IMR-90 (cell line): ENCODE data around the gene DEF6. TPM values are rescaled to one million over a fixed set of nuclear protein-coding genes. Genes with fewer than 3 reads are reported as not detected.

ENCODE experiments used
- ATAC-seq: fragments of 200-7000 bp; cut with Tn5 transposase; 2 replicates; pipeline ENCODE4 v1.9.1; 2020; ENCODE audit warnings: low read depth, mild to moderate bottlenecking, moderate library complexity
- BruUV-seq: library from RNA; stranded (reverse); fragments of 400-500 nt; replicated peaks from 2 replicates; lab custom pipeline; 2021; lab: Mats Ljungman, UMichigan
- CTCF ChIA-PET: fragments of 300-600 bp; formaldehyde crosslinking; extraction: SDS; loops from one replicate; lab custom pipeline; 2021; ENCODE audit warnings: antibody characterized with exemption; lab: Yijun Ruan, JAX
- POLR2A ChIA-PET: fragments of 300-600 bp; sonication (Branson Sonifier 250); formaldehyde crosslinking; loops from one replicate; lab custom pipeline; 2022; ENCODE audit warnings: antibody characterized with exemption; ENCODE audit not compliant: unreplicated experiment; lab: Charles Lee
- DNase-seq: peaks from one replicate; pipeline ENCODE4 v3.0.0; 2013
- H2AFZ ChIP-seq: replicated peaks from 2 replicates; pipeline ENCODE3; 2013; ENCODE audit warnings: low read length, mild to moderate bottlenecking; ENCODE audit not compliant: poor library complexity
- H2AK5ac ChIP-seq: 2 replicates; pipeline ENCODE4 v1.6.1; 2013; ENCODE audit warnings: low read depth, low read length, inconsistent platforms
- H2AK9ac ChIP-seq: replicated peaks from 2 replicates; pipeline ENCODE3; 2013; ENCODE audit warnings: mild to moderate bottlenecking, low read depth, low read length, moderate library complexity; ENCODE audit not compliant: poor library complexity
- H2BK120ac ChIP-seq: 2 replicates; pipeline ENCODE4 v1.6.1; 2013; ENCODE audit warnings: low read depth, low read length, inconsistent platforms
- H2BK15ac ChIP-seq: 3 replicates; pipeline ENCODE4 v1.6.1; 2013; ENCODE audit warnings: low read depth, low read length, inconsistent platforms
- H2BK20ac ChIP-seq: 2 replicates; pipeline ENCODE4 v1.6.1; 2013; ENCODE audit warnings: low read depth, mild to moderate bottlenecking, inconsistent platforms, low read length, moderate library complexity
- H2BK5ac ChIP-seq: 2 replicates; pipeline ENCODE4 v1.6.1; 2013; ENCODE audit warnings: mild to moderate bottlenecking, low read depth, low read length, inconsistent platforms; ENCODE audit not compliant: poor library complexity, severe bottlenecking
- H3K14ac ChIP-seq: replicated peaks from 2 replicates; pipeline ENCODE4 v1.6.1; 2013; ENCODE audit warnings: low read depth, low read length, inconsistent platforms
- H3K18ac ChIP-seq: 2 replicates; pipeline ENCODE4 v1.6.1; 2013; ENCODE audit warnings: low read depth, low read length, control low read depth
- H3K23ac ChIP-seq: 2 replicates; pipeline ENCODE4 v1.6.1; 2013; ENCODE audit warnings: low read depth, low read length, inconsistent platforms
- H3K27ac ChIP-seq: 2 replicates; pipeline ENCODE4 v1.5.1; 2013; ENCODE audit warnings: mild to moderate bottlenecking, control low read depth, low read length; ENCODE audit not compliant: insufficient read depth
- H3K27me3 ChIP-seq: 2 replicates; pipeline ENCODE4 v1.6.1; 2013; ENCODE audit warnings: low read length; ENCODE audit not compliant: control insufficient read depth, insufficient read depth
- H3K36me3 ChIP-seq: 2 replicates; pipeline ENCODE4 v1.6.1; 2013; ENCODE audit warnings: low read length, mixed read lengths; ENCODE audit not compliant: control insufficient read depth, insufficient read depth
- H3K4ac ChIP-seq: 2 replicates; pipeline ENCODE4 v1.6.1; 2013; ENCODE audit warnings: low read depth, low read length, inconsistent platforms
- H3K4me1 ChIP-seq: 2 replicates; pipeline ENCODE4 v1.6.1; 2013; ENCODE audit warnings: low read length, mixed read lengths; ENCODE audit not compliant: control insufficient read depth, insufficient read depth
- H3K4me2 ChIP-seq: 2 replicates; pipeline ENCODE4 v1.6.1; 2013; ENCODE audit warnings: low read depth, mild to moderate bottlenecking, control low read depth, low read length, moderate library complexity
- H3K4me3 ChIP-seq: 2 replicates; pipeline ENCODE4 v1.5.1; 2013; ENCODE audit warnings: low read depth, mild to moderate bottlenecking, control low read depth, low read length, moderate library complexity; ENCODE audit not compliant: insufficient read depth
- H3K56ac ChIP-seq: 2 replicates; pipeline ENCODE4 v1.6.1; 2013; ENCODE audit warnings: low read length, inconsistent platforms; ENCODE audit not compliant: insufficient read depth; ENCODE audit errors: extremely low read depth
- H3K79me1 ChIP-seq, 2 experiments: 2 replicates each; pipeline ENCODE4 v1.6.1; 2013; ENCODE audit warnings: low read length in 2 of 2, inconsistent platforms in 1 of 2, low read depth in 1 of 2
- H3K9ac ChIP-seq: 2 replicates; pipeline ENCODE4 v1.6.1; 2013; ENCODE audit warnings: low read depth, low read length, control low read depth
- H3K9me1 ChIP-seq: 2 replicates; pipeline ENCODE4 v1.6.1; 2013; ENCODE audit warnings: low read length, inconsistent platforms; ENCODE audit not compliant: insufficient read depth
- H3K9me3 ChIP-seq: 2 replicates; pipeline ENCODE4 v1.6.1; 2013; ENCODE audit warnings: low read length; ENCODE audit not compliant: control insufficient read depth, insufficient read depth
- H4K20me1 ChIP-seq: 2 replicates; pipeline ENCODE4 v1.6.1; 2013; ENCODE audit warnings: low read length, inconsistent platforms; ENCODE audit not compliant: insufficient read depth
- H4K5ac ChIP-seq: 2 replicates; pipeline ENCODE4 v1.6.1; 2013; ENCODE audit warnings: mild to moderate bottlenecking, low read depth, low read length, control low read depth
- H4K8ac ChIP-seq, 2 experiments: 2 replicates each; pipeline ENCODE4 v1.6.1; 2013; ENCODE audit warnings: low read depth in 2 of 2, low read length in 2 of 2, control low read depth in 1 of 2, inconsistent platforms in 1 of 2
- H4K91ac ChIP-seq: 2 replicates; pipeline ENCODE4 v1.6.1; 2013; ENCODE audit warnings: low read depth, low read length, inconsistent platforms; ENCODE audit not compliant: insufficient read depth
- BHLHE40 ChIP-seq: fragments of 150-350 bp; IDR thresholded peaks from 2 replicates; pipeline ENCODE4 v1.6.1; 2016; ENCODE audit warnings: mild to moderate bottlenecking, low read depth, low read length
- CEBPB ChIP-seq: IDR thresholded peaks from 2 replicates; pipeline ENCODE4 v1.6.1; 2012; ENCODE audit warnings: low read depth, low read length, improper control_type of control experiment
- CHD1 ChIP-seq: IDR thresholded peaks from 2 replicates; pipeline ENCODE4 v1.6.1; 2012; ENCODE audit warnings: low read depth, low read length, improper control_type of control experiment
- FOS ChIP-seq: fragments of 150-350 bp; IDR thresholded peaks from 2 replicates; pipeline ENCODE4 v1.6.1; 2016; ENCODE audit warnings: low read depth, low read length
- MAFK ChIP-seq: IDR thresholded peaks from 2 replicates; pipeline ENCODE4 v1.6.1; 2012; ENCODE audit warnings: low read depth, low read length, improper control_type of control experiment
- MAZ ChIP-seq: IDR thresholded peaks from 2 replicates; pipeline ENCODE4 v1.6.1; 2012; ENCODE audit warnings: low read depth, mild to moderate bottlenecking, low read length, improper control_type of control experiment, moderate library complexity, borderline replicate concordance
- MXI1 ChIP-seq: IDR thresholded peaks from 2 replicates; pipeline ENCODE4 v1.6.1; 2012; ENCODE audit warnings: low read depth, mild to moderate bottlenecking, low read length, moderate library complexity, borderline replicate concordance
- NFE2L2 ChIP-seq: fragments of 150-350 bp; IDR thresholded peaks from 2 replicates; pipeline ENCODE4 v1.6.1; 2016; ENCODE audit warnings: low read depth, mild to moderate bottlenecking, low read length
- POLR2A ChIP-seq: IDR thresholded peaks from 2 replicates; pipeline ENCODE4 v1.6.1; 2012; ENCODE audit warnings: mild to moderate bottlenecking, low read depth, low read length
- RAD21 ChIP-seq: IDR thresholded peaks from 2 replicates; pipeline ENCODE4 v1.6.1; 2012; ENCODE audit warnings: low read length, improper control_type of control experiment
- RCOR1 ChIP-seq: IDR thresholded peaks from 2 replicates; pipeline ENCODE4 v1.6.1; 2012; ENCODE audit warnings: mild to moderate bottlenecking, low read length, improper control_type of control experiment; ENCODE audit not compliant: insufficient replicate concordance
- RFX5 ChIP-seq: IDR thresholded peaks from 2 replicates; pipeline ENCODE4 v1.8.0; 2012; ENCODE audit warnings: low read depth, mild to moderate bottlenecking, low read length, moderate library complexity
- SMC3 ChIP-seq: fragments of 150-350 bp; IDR thresholded peaks from 2 replicates; pipeline ENCODE4 v1.6.1; 2016; ENCODE audit warnings: low read depth, mild to moderate bottlenecking, antibody characterized with exemption, low read length, moderate library complexity
- WGBS, 2 experiments: methylation state at CpG; one replicate each; pipeline versions ENCODE4 v1.1.5 to v1.1.7; 2013; ENCODE audit warnings: missing lambda C conversion rate in 2 of 2; ENCODE audit not compliant: insufficient read length in 1 of 2; ENCODE audit errors: extremely low coverage in 2 of 2; 5-methylcytosine and 5-hydroxymethylcytosine counted together
- dilution Hi-C: fragments of 300-500 bp; cut with HindIII; formaldehyde crosslinking; loops from one replicate; pipeline ENCODE4 v1.14.3; 2018; ENCODE audit warnings: low sequenced_read_pairs; ENCODE audit not compliant: unreplicated experiment
- in situ Hi-C: fragments of 300-500 bp; cut with MboI; formaldehyde crosslinking; loops from 3 replicates; pipeline ENCODE4 v1.14.3; 2019; ENCODE audit warnings: low sequenced_read_pairs, inconsistent platforms, mixed read lengths
- intact Hi-C: fragments of 100-400 bp; cut with micrococcal nuclease; formaldehyde crosslinking; loops from 2 replicates; pipeline ENCODE4 v1.10.0; 2022
- polyA plus RNA-seq, 3 experiments: library from polyadenylated mRNA; depleted of rRNA; stranded (reverse); fragments of >200 nt; gene quantifications; 2 replicates each; pipeline ENCODE4 v1.2.3, GENCODE V29; 2012; ENCODE audit warnings: low replicate concordance in 1 of 3
- total RNA-seq: library from RNA; depleted of rRNA; stranded (reverse); fragments of >200 nt; gene quantifications from 2 replicates; pipeline ENCODE4 v1.2.3, GENCODE V29; 2012
- TF ChIP-seq, protein P1 (sequence below): fragments of 150-350 bp; IDR thresholded peaks from 2 replicates; pipeline ENCODE4 v1.6.1; 2017; ENCODE audit warnings: mild to moderate bottlenecking, antibody characterized with exemption, low read length, low read depth
- TF ChIP-seq, protein P2 (sequence below): conservative IDR thresholded peaks from 2 replicates; pipeline ENCODE4 v1.5.1; 2012; ENCODE audit warnings: mild to moderate bottlenecking, low read depth, low read length, improper control_type of control experiment
- TF ChIP-seq, protein P3 (sequence below): fragments of 150-350 bp; IDR thresholded peaks from 2 replicates; pipeline ENCODE4 v1.6.1; 2016; ENCODE audit warnings: low read depth, mild to moderate bottlenecking, low read length, moderate library complexity, borderline replicate concordance

Gene DEF6
- total and polyA plus RNA-seq, 2 of the 4 experiments (the other 2 are of a cell fraction), result 2.5 to 4.2 TPM

DNA sequence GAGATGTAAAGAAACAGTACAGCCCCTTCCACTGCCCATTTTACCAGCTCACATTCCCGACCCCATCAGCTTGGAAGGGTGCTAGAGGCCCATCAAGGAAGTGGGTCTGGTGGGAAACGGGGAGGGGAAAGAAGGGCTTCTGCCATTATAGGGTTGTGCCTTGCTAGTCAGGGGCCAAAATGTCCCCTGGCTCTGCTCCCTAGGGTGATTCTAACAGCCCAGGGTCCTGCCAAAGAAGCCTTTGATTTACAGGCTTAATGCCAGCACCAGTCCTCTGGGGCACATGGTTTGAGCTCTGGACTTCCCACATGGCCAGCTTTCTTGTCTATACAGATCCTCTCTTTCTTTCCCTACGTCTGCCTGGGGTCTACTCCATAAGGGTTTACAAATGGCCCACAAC lies 48.7 kb upstream of the DEF6 start:
- no peak overlapping the region for H2AFZ ChIP-seq
- peaks cover 2% of the 10 kb centered on the region; the same call in 1 of the 2 replicates for H3K4me1 ChIP-seq
- no peak overlapping the region for H3K18ac ChIP-seq
- peak overlapping the region; percentile 60 for H3K4ac ChIP-seq
- H2AK9ac ChIP-seq, result no peak overlapping the region
- no peaks in the 10 kb centered on the region for H3K27me3 ChIP-seq
- no peak overlapping the region for H2BK120ac ChIP-seq
- in situ Hi-C loops, result no loop called here
- H2BK5ac ChIP-seq, result no peak overlapping the region
- no peak overlapping the region for H2BK20ac ChIP-seq
- H2AK5ac ChIP-seq, result no peak overlapping the region
- H3K9me1 ChIP-seq, result peaks cover 18% of the 10 kb centered on the region
- H3K14ac ChIP-seq, result no peak overlapping the region; the same call in 1 of the 2 replicates
- WGBS, 2 experiments, result 100% methylated on average over 1 of the region's 3 CpGs; no CpG with 5 or more reads in 1 of the 2 experiments
- TF ChIP-seq, protein P1, sequence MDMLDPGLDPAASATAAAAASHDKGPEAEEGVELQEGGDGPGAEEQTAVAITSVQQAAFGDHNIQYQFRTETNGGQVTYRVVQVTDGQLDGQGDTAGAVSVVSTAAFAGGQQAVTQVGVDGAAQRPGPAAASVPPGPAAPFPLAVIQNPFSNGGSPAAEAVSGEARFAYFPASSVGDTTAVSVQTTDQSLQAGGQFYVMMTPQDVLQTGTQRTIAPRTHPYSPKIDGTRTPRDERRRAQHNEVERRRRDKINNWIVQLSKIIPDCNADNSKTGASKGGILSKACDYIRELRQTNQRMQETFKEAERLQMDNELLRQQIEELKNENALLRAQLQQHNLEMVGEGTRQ, result no peak
- TF ChIP-seq MAFK (no peak), BHLHE40 (no peak), FOS (no peak), RAD21 (no peak), RFX5 (no peak), CHD1 (no peak), CEBPB (no peak), SMC3 (no peak), MXI1 (no peak), RCOR1 (no peak), POLR2A (no peak), NFE2L2 (no peak), MAZ (no peak)
- TF ChIP-seq, protein P2, sequence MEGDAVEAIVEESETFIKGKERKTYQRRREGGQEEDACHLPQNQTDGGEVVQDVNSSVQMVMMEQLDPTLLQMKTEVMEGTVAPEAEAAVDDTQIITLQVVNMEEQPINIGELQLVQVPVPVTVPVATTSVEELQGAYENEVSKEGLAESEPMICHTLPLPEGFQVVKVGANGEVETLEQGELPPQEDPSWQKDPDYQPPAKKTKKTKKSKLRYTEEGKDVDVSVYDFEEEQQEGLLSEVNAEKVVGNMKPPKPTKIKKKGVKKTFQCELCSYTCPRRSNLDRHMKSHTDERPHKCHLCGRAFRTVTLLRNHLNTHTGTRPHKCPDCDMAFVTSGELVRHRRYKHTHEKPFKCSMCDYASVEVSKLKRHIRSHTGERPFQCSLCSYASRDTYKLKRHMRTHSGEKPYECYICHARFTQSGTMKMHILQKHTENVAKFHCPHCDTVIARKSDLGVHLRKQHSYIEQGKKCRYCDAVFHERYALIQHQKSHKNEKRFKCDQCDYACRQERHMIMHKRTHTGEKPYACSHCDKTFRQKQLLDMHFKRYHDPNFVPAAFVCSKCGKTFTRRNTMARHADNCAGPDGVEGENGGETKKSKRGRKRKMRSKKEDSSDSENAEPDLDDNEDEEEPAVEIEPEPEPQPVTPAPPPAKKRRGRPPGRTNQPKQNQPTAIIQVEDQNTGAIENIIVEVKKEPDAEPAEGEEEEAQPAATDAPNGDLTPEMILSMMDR, result no peak
- TF ChIP-seq, protein P3, sequence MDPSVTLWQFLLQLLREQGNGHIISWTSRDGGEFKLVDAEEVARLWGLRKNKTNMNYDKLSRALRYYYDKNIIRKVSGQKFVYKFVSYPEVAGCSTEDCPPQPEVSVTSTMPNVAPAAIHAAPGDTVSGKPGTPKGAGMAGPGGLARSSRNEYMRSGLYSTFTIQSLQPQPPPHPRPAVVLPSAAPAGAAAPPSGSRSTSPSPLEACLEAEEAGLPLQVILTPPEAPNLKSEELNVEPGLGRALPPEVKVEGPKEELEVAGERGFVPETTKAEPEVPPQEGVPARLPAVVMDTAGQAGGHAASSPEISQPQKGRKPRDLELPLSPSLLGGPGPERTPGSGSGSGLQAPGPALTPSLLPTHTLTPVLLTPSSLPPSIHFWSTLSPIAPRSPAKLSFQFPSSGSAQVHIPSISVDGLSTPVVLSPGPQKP, result no peak
- DNase-seq (no peak), ATAC-seq (no peak)
- H3K4me2 ChIP-seq, result no peak overlapping the region
- H4K8ac ChIP-seq, result no peak overlapping the region; a peak in 1 of 4 replicates
- peaks cover 18% of the 10 kb centered on the region; the same call in 1 of the 2 replicates for H3K36me3 ChIP-seq
- CTCF ChIA-PET, result interaction anchor here (1.1 kb wide), 1 partner anchor 10 kb away, joined by 4 read pairs; no protein-coding TSS in a partner anchor
- H3K27ac ChIP-seq, result no peak overlapping the region
- no peak overlapping the region; the same call in 1 of the 2 replicates for H4K91ac ChIP-seq
- H3K23ac ChIP-seq, result no peak overlapping the region
- dilution Hi-C loops, result no loop called here
- no peak overlapping the region for H3K9ac ChIP-seq
- H3K79me1 ChIP-seq, result peaks cover 20 to 67% of the 10 kb centered on the region in 2 experiments; a peak in 3 of 4 replicates
- H4K5ac ChIP-seq, result no peak overlapping the region
- no peak overlapping the region for H3K56ac ChIP-seq
- no peak overlapping the region for H3K4me3 ChIP-seq
- no peak overlapping the region; the same call in 2 of the 3 replicates for H2BK15ac ChIP-seq
- intact Hi-C loops, result no loop called here
- H3K9me3 ChIP-seq, result no peaks in the 10 kb centered on the region
- POLR2A ChIA-PET, result no interaction called here
- no TSS peak for BruUV-seq
- H4K20me1 ChIP-seq, result no peaks in the 10 kb centered on the region; the same call in 1 of the 2 replicates
